A549 (cell line): ENCODE measurements around the gene MED12. TPM values are rescaled to one million over a fixed set of nuclear protein-coding genes. Genes with fewer than 3 reads are reported as not detected.

ENCODE experiments used
- ATAC-seq, 2 experiments: fragments of 200-7000 bp in 1 of 2; fragments of >200 bp in 1 of 2; cut with Nextera tagmentation in 1 of 2; cut with Tn5 transposase in 1 of 2; 3 replicates each; pipeline versions ENCODE4 v1.8.0 to v1.9.1; 2018 to 2020; ENCODE audit warnings: mild to moderate bottlenecking in 1 of 2, moderate library complexity in 1 of 2
- CTCF ChIA-PET: fragments of 300-600 bp; sonication (Branson Sonifier 250); formaldehyde crosslinking; extraction: SDS; loops from one replicate; lab custom pipeline; 2021; ENCODE audit warnings: antibody characterized with exemption, inconsistent platforms; lab: Yijun Ruan, JAX
- POLR2A ChIA-PET: fragments of 350-600 bp; formaldehyde crosslinking; extraction: SDS; loops from one replicate; lab custom pipeline; 2021; ENCODE audit warnings: antibody characterized with exemption, inconsistent platforms; lab: Yijun Ruan, JAX
- DNase-seq, 2 experiments: peaks; one replicate each; pipeline versions ENCODE4 v3.0.0 to v3.0.0-alpha.2; 2011 to 2016; ENCODE audit warnings: low read depth in 1 of 2, low spot score in 1 of 2
- FAIRE-seq: peaks from 2 replicates; lab custom pipeline; 2011; peaks lifted over from hg19 to GRCh38; lab: Jason Lieb, UNC
- H3K27ac ChIP-seq, 2 experiments: fragments of >200 bp; sonication (Bioruptor Twin); formaldehyde crosslinking; 3 replicates each; pipeline ENCODE4 v1.5.1; 2016 to 2017
- H3K4me1 ChIP-seq: fragments of >200 bp; sonication (Bioruptor Twin); formaldehyde crosslinking; 3 replicates; pipeline ENCODE4 v1.6.1; 2016
- H3K4me2 ChIP-seq: fragments of >200 bp; sonication (Bioruptor Twin); formaldehyde crosslinking; 3 replicates; pipeline ENCODE4 v1.6.1; 2016
- H3K4me3 ChIP-seq: fragments of >200 bp; sonication (Bioruptor Twin); formaldehyde crosslinking; 3 replicates; pipeline ENCODE4 v1.5.1; 2016
- H3K9me3 ChIP-seq: fragments of >200 bp; sonication (Bioruptor Twin); formaldehyde crosslinking; 3 replicates; pipeline ENCODE4 v1.6.1; 2016
- BHLHE40 ChIP-seq: IDR thresholded peaks from 2 replicates; pipeline ENCODE4 v1.6.1; 2012; ENCODE audit warnings: low read depth, low read length, inconsistent platforms
- EHF ChIP-seq: fragments of 250-450 bp; sonication (Bioruptor Pico); IDR thresholded peaks from 2 replicates; pipeline ENCODE4 v1.5.0; 2020; ENCODE audit warnings: mild to moderate bottlenecking
- FOSL2 ChIP-seq, 2 experiments: fragments of 450-650 bp in 1 of 2; fragments of >200 bp in 1 of 2; sonication (Bioruptor Twin) in 1 of 2; formaldehyde crosslinking; IDR thresholded peaks; 2 replicates each; pipeline versions ENCODE4 v1.5.0 to v1.6.1; 2016 to 2020; ENCODE audit warnings: mild to moderate bottlenecking in 1 of 2, moderate library complexity in 1 of 2
- HDAC2 ChIP-seq: fragments of 200-600 bp; sonication (generic); IDR thresholded peaks from 2 replicates; pipeline ENCODE4 v1.6.1; 2016
- HOXB13 ChIP-seq: fragments of 250-450 bp; sonication (Bioruptor Pico); IDR thresholded peaks from 2 replicates; pipeline ENCODE4 v1.5.0; 2020; ENCODE audit warnings: low read depth, mild to moderate bottlenecking, moderate library complexity
- HOXB5 ChIP-seq: fragments of 250-450 bp; sonication (Bioruptor Pico); IDR thresholded peaks from 2 replicates; pipeline ENCODE4 v1.5.0; 2020; ENCODE audit warnings: mild to moderate bottlenecking, moderate library complexity
- JUNB ChIP-seq: fragments of >200 bp; sonication (Bioruptor Twin); formaldehyde crosslinking; IDR thresholded peaks from 2 replicates; pipeline ENCODE4 v1.6.1; 2016
- KDM1A ChIP-seq: fragments of 200-600 bp; sonication (generic); IDR thresholded peaks from 2 replicates; pipeline ENCODE4 v1.6.1; 2016; ENCODE audit warnings: low read depth, mild to moderate bottlenecking
- KDM5A ChIP-seq: fragments of 200-600 bp; sonication (generic); IDR thresholded peaks from 2 replicates; pipeline ENCODE4 v1.6.1; 2016; ENCODE audit warnings: antibody characterized with exemption, mild to moderate bottlenecking
- MAZ ChIP-seq: fragments of 150-350 bp; IDR thresholded peaks from 2 replicates; pipeline ENCODE4 v1.6.1; 2014; ENCODE audit warnings: antibody characterized with exemption, low read depth, low read length, borderline replicate concordance
- NFE2L2 ChIP-seq: fragments of 150-350 bp; conservative IDR thresholded peaks from 2 replicates; pipeline ENCODE4 v1.6.1; 2014; ENCODE audit warnings: low read length
- NPAS2 ChIP-seq: fragments of 250-450 bp; sonication (Bioruptor Pico); IDR thresholded peaks from 2 replicates; pipeline ENCODE4 v1.8.0; 2022; ENCODE audit warnings: mild to moderate bottlenecking, moderate library complexity, borderline replicate concordance
- NR3C1 ChIP-seq: fragments of >200 bp; sonication (Bioruptor Twin); formaldehyde crosslinking; IDR thresholded peaks from 3 replicates; pipeline ENCODE4 v1.6.1; 2017
- POLR2AphosphoS2 ChIP-seq: conservative IDR thresholded peaks from 2 replicates; pipeline ENCODE4 v1.6.1; 2012; ENCODE audit warnings: low read length, improper control_type of control experiment, inconsistent platforms
- RAD21 ChIP-seq, 2 experiments: fragments of >200 bp in 1 of 2; sonication (Bioruptor Twin) in 1 of 2; formaldehyde crosslinking in 1 of 2; IDR thresholded peaks in 1 of 2; conservative IDR thresholded peaks in 1 of 2; 2 replicates in 1 of 2; 3 replicates in 1 of 2; pipeline ENCODE4 v1.6.1; 2012 to 2018; ENCODE audit warnings: inconsistent platforms in 1 of 2
- RARB ChIP-seq: fragments of 250-450 bp; sonication (Bioruptor Pico); IDR thresholded peaks from 2 replicates; pipeline ENCODE4 v1.8.0; 2021; ENCODE audit warnings: mild to moderate bottlenecking, moderate library complexity
- RCOR1 ChIP-seq: fragments of 150-350 bp; IDR thresholded peaks from 2 replicates; pipeline ENCODE4 v1.6.1; 2014; ENCODE audit warnings: antibody characterized with exemption, low read length, low read depth
- RFX5 ChIP-seq: fragments of 450-650 bp; IDR thresholded peaks from 2 replicates; pipeline ENCODE4 v1.7.1; 2014; ENCODE audit warnings: antibody characterized with exemption, mild to moderate bottlenecking, moderate library complexity
- TFCP2L1 ChIP-seq: fragments of 250-450 bp; sonication (Bioruptor Pico); IDR thresholded peaks from 2 replicates; pipeline ENCODE4 v1.5.0; 2021; ENCODE audit warnings: mild to moderate bottlenecking
- TP53 ChIP-seq: fragments of 250-450 bp; sonication (Bioruptor Pico); IDR thresholded peaks from 2 replicates; pipeline ENCODE4 v1.5.0; 2021; ENCODE audit warnings: mild to moderate bottlenecking, moderate library complexity
- ZC3H11A ChIP-seq: fragments of 450-650 bp; IDR thresholded peaks from 2 replicates; pipeline ENCODE4 v1.6.1; 2014; ENCODE audit warnings: antibody characterized with exemption, mild to moderate bottlenecking
- WGBS: methylation state at CpG from one replicate; pipeline ENCODE4 v1.1.6; 2017; ENCODE audit errors: missing lambda C conversion rate; 5-methylcytosine and 5-hydroxymethylcytosine counted together
- polyA plus RNA-seq, 4 experiments: library from polyadenylated mRNA; depleted of rRNA in 3 of 4; stranded (reverse); fragments of >200 nt; fragmentation: RNase III in 1 of 4; extraction: RNeasy Plus Mini Kit Qiagen cat#74134 plus additional on column Dnase treatment in 1 of 4; gene quantifications; 2 replicates in 3 of 4; 3 replicates in 1 of 4; pipeline ENCODE4 v1.2.3, GENCODE V29; 2011 to 2017
- TF ChIP-seq, protein P1 (sequence below): IDR thresholded peaks from 2 replicates; pipeline ENCODE4 v1.6.1; 2012; ENCODE audit warnings: low read depth, borderline replicate concordance
- TF ChIP-seq, protein P2 (sequence below): fragments of 200-600 bp; sonication (generic); IDR thresholded peaks from 2 replicates; pipeline ENCODE4 v1.6.1; 2016; ENCODE audit warnings: antibody characterized with exemption, mild to moderate bottlenecking, moderate library complexity
- TF ChIP-seq, protein P3 (sequence below): IDR thresholded peaks from 2 replicates; pipeline ENCODE4 v1.6.1; 2012
- TF ChIP-seq, protein P4 (sequence below): fragments of 150-350 bp; IDR thresholded peaks from 2 replicates; pipeline ENCODE4 v1.6.1; 2014; ENCODE audit warnings: low read depth, mild to moderate bottlenecking, low read length

MED12 gene
- polyA plus RNA-seq, 2 of the 4 experiments (the other 2 are of a cell fraction), result 12.6 to 13.5 TPM

DNA sequence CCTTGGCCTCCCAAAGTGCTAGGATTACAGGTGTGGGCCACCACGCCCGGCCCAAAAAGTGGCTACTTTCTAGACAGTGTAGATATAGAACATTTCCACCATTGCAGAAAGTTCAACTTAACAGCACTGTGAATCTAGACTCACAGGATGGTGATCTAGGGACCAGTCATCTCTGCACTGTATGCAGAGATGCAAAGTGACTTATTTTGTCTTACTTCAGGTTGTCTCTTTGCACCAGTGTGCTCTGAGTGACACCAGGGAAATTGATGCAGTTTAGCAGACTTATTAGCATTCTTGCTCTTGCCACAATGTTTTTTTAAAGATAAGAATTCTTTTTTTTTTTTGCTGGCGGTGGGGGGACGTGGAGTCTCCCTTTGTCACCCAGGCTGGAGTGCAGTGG is 35.6 kb upstream of the MED12 start (continued):
- TF ChIP-seq HDAC2, result no peak
- TF ChIP-seq RARB (CRISPR knock-in tag), result no peak
- TF ChIP-seq BHLHE40, result no peak
- TF ChIP-seq HOXB13 (CRISPR knock-in tag), result no peak
- no peak for TF ChIP-seq NFE2L2

DNA sequence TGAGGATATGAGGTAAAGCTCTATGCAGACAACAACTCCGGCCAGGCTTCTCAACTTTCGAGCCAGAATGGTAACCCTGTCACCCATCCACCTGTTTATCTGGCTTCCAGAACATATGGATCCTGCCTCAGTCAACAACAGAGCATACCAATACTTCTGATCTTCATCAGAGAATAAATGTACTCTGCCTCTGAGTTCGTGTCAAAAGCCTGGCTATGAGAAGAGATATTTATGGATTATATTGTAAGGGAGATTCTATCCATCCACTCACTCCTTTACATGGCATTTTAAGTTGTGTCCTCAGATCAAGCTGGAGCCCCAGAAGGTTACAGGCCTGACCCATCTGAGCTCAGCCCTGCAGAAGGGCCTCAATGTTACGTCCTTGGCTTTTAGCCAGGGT is 32.5 kb upstream of the MED12 start:
- no peak overlapping the region for H3K27ac ChIP-seq
- ATAC-seq (no peak), FAIRE-seq (no peak), DNase-seq (no peak)
- H3K4me3 ChIP-seq, result no peak overlapping the region
- CTCF ChIA-PET, result interaction anchor here (1.6 kb wide), 1 partner anchor 14 kb away, joined by 5 read pairs; no protein-coding TSS in a partner anchor
- POLR2A ChIA-PET, result no interaction called here
- no peak overlapping the region for H3K4me2 ChIP-seq
- WGBS, result 52% methylated on average over 4 of the region's 4 CpGs
- no peaks in the 10 kb centered on the region for H3K9me3 ChIP-seq
- peaks cover 20% of the 10 kb centered on the region; the same call in 2 of the 3 replicates for H3K4me1 ChIP-seq
- TF ChIP-seq FOSL2 (IDR thresholded peaks at IDR 0.05) (no peak), FOSL2 (CRISPR knock-in tag; IDR thresholded peaks at IDR 0.05) (no peak), POLR2AphosphoS2 (no peak), KDM1A (no peak), TFCP2L1 (CRISPR knock-in tag) (no peak), ZC3H11A (no peak), NR3C1 (no peak), JUNB (no peak), EHF (CRISPR knock-in tag) (no peak), TP53 (no peak), MAZ (no peak), NFE2L2 (no peak), KDM5A (no peak), NPAS2 (CRISPR knock-in tag) (no peak), RFX5 (no peak), RCOR1 (no peak)
- TF ChIP-seq, protein P1, sequence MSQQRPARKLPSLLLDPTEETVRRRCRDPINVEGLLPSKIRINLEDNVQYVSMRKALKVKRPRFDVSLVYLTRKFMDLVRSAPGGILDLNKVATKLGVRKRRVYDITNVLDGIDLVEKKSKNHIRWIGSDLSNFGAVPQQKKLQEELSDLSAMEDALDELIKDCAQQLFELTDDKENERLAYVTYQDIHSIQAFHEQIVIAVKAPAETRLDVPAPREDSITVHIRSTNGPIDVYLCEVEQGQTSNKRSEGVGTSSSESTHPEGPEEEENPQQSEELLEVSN, result no peak
- TF ChIP-seq, protein P2, sequence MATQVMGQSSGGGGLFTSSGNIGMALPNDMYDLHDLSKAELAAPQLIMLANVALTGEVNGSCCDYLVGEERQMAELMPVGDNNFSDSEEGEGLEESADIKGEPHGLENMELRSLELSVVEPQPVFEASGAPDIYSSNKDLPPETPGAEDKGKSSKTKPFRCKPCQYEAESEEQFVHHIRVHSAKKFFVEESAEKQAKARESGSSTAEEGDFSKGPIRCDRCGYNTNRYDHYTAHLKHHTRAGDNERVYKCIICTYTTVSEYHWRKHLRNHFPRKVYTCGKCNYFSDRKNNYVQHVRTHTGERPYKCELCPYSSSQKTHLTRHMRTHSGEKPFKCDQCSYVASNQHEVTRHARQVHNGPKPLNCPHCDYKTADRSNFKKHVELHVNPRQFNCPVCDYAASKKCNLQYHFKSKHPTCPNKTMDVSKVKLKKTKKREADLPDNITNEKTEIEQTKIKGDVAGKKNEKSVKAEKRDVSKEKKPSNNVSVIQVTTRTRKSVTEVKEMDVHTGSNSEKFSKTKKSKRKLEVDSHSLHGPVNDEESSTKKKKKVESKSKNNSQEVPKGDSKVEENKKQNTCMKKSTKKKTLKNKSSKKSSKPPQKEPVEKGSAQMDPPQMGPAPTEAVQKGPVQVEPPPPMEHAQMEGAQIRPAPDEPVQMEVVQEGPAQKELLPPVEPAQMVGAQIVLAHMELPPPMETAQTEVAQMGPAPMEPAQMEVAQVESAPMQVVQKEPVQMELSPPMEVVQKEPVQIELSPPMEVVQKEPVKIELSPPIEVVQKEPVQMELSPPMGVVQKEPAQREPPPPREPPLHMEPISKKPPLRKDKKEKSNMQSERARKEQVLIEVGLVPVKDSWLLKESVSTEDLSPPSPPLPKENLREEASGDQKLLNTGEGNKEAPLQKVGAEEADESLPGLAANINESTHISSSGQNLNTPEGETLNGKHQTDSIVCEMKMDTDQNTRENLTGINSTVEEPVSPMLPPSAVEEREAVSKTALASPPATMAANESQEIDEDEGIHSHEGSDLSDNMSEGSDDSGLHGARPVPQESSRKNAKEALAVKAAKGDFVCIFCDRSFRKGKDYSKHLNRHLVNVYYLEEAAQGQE, result no peak
- TF ChIP-seq, protein P3, sequence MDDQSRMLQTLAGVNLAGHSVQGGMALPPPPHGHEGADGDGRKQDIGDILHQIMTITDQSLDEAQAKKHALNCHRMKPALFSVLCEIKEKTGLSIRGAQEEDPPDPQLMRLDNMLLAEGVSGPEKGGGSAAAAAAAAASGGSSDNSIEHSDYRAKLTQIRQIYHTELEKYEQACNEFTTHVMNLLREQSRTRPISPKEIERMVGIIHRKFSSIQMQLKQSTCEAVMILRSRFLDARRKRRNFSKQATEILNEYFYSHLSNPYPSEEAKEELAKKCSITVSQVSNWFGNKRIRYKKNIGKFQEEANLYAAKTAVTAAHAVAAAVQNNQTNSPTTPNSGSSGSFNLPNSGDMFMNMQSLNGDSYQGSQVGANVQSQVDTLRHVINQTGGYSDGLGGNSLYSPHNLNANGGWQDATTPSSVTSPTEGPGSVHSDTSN, result no peak

DNA sequence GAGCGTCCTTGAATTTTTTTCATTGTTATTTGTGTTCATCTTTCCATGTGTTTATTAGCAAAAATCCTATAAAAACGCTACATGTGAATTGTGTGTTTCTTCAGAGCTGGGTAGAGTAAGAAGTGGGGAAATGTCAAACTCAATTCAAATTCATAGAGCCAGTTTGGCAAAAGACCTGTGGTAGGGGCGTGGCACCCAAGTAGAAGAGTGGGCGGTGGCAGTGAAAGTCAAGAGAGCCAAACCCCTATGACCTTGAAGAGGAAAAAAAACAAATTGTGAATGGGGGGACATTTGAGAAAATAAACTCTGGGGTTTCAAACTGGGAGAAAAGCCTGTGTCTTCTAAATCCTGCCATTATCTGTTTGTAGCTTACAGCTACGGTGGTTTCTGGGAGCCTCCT is 27.1 kb upstream of the MED12 start:
- DNase-seq (no peak), FAIRE-seq (peak; percentile 36), ATAC-seq (no peak)
- ChIA-PET POLR2A (no interaction called here), CTCF (interaction anchor here (0.6 to 1.0 kb wide), 3 partner anchors 8 to 90 kb away, joined by 3 read pairs; no protein-coding TSS in a partner anchor)
- TF ChIP-seq RARB (CRISPR knock-in tag) (no peak), RAD21 (conservative IDR thresholded peaks at IDR 0.05 in 1 of 2, IDR thresholded peaks at IDR 0.05 in 1 of 2) (no peak), HOXB5 (CRISPR knock-in tag) (no peak), FOSL2 (IDR thresholded peaks at IDR 0.05) (no peak), FOSL2 (CRISPR knock-in tag; IDR thresholded peaks at IDR 0.05) (no peak), TFCP2L1 (CRISPR knock-in tag) (no peak)
- TF ChIP-seq, protein P4, sequence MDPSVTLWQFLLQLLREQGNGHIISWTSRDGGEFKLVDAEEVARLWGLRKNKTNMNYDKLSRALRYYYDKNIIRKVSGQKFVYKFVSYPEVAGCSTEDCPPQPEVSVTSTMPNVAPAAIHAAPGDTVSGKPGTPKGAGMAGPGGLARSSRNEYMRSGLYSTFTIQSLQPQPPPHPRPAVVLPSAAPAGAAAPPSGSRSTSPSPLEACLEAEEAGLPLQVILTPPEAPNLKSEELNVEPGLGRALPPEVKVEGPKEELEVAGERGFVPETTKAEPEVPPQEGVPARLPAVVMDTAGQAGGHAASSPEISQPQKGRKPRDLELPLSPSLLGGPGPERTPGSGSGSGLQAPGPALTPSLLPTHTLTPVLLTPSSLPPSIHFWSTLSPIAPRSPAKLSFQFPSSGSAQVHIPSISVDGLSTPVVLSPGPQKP, result no peak
- 74% methylated on average over 5 of the region's 5 CpGs for WGBS
- no peaks in the 10 kb centered on the region for H3K9me3 ChIP-seq
- H3K4me2 ChIP-seq, result no peak overlapping the region
- H3K27ac ChIP-seq, result no peak overlapping the region
- no peaks in the 10 kb centered on the region for H3K4me1 ChIP-seq
- no peak overlapping the region for H3K4me3 ChIP-seq
